GM12873 (cell line): Measurements from ENCODE around the gene DCP1A.

Source experiments
- TF ChIP-seq, protein P1 (sequence below): IDR thresholded peaks from 2 replicates; pipeline ENCODE4 v1.5.1; 2012; ENCODE audit warnings: low read depth, mild to moderate bottlenecking, moderate library complexity, low read length, control low read depth; ENCODE audit not compliant: insufficient read depth; ENCODE audit errors: missing control alignments

The DCP1A gene

DNA sequence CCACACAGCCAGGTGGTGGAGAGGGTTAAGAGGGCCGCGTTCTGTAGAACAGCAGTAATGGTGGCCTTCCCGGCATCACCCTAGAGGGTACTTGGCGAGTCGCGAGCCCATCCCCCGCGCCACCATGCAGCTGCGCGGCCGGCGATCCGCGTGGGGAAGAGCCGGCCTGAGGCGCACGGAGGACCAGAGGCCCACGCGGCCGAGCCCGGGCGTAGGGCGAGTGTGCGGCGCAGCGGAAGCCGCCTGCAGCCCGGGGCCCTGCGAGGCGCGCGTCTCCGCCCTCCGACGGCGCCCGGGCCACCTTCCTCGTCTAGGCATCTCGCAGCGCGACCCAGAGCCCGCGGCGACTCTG, 91.9 kb downstream of the DCP1A start:
- TF ChIP-seq, protein P1, sequence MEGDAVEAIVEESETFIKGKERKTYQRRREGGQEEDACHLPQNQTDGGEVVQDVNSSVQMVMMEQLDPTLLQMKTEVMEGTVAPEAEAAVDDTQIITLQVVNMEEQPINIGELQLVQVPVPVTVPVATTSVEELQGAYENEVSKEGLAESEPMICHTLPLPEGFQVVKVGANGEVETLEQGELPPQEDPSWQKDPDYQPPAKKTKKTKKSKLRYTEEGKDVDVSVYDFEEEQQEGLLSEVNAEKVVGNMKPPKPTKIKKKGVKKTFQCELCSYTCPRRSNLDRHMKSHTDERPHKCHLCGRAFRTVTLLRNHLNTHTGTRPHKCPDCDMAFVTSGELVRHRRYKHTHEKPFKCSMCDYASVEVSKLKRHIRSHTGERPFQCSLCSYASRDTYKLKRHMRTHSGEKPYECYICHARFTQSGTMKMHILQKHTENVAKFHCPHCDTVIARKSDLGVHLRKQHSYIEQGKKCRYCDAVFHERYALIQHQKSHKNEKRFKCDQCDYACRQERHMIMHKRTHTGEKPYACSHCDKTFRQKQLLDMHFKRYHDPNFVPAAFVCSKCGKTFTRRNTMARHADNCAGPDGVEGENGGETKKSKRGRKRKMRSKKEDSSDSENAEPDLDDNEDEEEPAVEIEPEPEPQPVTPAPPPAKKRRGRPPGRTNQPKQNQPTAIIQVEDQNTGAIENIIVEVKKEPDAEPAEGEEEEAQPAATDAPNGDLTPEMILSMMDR, result no peak

DNA sequence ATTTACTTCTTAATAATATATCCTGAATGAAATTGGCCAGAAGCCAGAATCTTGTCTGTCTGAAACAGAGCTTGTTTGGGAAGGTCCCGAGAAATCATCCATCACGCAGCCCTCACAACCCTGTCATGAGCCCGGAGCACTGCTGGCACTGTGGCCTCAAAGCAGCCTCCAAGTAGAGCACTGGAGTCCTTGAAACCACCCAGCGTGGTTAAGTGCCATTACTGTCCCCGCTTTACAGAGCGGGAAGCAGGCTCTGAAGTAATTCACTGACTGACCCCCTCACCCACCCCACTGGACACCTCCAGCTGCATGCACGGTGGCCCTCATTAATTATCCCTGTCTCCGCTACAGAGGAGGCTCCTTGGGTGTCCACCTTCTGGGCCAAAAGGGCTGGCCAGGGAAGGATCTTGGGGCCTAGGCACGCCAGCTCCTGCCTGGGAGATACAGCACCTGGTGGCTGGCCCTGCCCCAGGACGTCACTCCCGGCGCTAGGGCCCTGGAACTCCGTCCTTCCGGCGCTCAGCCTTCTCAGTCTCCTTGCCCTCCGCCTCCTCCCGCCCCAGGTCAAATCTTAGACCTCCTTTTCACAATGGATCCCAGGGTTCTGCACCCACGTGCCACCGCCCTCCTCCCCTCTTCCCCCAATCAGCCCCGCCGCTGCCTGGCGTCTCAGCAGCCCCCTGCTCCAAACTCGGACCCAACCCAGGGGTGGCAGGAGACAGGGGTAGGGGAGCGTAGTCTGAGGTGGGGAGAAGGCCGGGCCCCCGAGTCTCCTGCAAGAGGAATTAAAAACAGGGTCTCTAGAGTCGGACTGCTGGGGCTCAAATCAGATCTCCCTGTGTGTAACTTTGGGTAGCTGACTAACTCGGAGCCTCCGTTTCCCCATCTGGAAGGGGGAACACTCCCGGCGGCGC, 92.6 kb downstream of the DCP1A start:
- TF ChIP-seq, protein P1, result no peak

DNA sequence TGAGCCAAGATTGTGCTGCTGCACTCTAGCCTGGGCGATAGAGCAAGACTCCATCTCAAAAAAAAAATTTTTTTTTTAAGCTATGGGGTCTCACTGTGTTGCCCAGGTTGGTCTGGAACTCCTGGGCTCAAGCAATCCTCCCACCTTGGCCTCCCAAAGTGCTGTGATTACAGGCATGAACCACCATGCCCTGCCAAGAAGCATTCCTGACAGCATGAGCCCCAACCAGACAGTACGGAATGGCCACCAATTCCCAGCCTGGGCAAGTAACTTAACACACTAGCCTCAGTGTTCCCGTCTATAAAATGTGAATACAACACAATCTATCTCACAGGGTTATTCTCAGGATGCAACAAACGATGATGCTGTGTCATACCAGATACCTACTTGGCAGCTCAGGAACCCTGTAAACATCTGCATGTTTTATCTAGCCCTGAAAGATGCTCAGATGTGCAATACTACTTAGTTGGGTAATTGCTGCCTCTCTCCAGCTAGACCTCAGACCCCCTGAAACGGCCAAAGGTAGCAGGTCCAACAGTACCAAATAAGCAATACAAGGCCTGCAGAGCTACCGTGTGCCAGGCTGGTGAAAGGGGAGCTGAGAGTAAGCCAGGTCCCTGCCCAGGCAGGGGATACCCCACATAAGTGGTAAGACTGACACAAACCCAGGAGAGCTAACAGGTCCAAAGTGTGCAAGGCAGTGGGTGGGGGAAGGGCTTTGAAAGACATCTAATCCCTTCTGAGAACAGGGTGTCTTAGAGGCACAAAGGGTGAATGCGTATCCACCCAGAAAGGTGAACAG, 93.4 kb downstream of the DCP1A start:
- TF ChIP-seq, protein P1, result no peak

DNA sequence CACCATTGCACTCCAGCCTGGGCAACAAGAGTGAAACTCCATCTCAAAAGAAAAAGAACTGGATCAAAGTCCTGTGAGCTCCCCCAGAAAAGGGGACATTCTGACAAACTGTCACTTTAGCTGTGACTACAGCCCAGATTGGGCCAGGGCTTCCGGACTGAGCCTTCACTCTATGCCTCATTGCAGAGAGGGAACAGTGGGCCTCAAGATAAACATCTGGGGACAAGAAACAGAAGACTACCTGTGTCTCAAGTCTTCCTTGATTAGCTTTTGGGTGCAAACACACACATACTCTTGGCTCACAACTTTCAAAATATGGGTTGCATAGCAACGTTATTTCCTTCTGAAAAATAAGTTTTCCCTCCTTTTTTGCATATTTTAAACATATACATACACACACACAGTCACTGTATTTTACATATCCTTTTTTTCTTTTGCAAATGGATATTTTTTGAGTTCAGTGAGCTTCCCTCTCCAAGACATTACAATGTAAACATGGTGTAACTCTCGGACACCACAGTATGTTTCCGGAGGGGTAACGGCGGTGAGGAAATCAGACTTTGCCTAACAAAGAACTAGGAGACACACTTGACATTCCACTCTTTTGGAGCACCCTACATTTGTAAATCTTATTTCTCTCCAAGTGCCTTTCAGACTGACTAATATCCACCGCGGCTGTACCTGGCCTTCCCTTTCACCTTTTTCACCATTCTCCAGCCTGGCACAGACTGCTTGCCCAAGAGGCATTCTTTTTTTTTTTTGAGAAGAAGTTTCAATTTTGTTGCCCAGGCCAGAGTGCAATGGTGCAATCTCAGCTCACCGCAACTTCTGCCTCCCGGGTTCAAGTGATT, 95.0 kb downstream of the DCP1A start:
- TF ChIP-seq, protein P1, result no peak

DNA sequence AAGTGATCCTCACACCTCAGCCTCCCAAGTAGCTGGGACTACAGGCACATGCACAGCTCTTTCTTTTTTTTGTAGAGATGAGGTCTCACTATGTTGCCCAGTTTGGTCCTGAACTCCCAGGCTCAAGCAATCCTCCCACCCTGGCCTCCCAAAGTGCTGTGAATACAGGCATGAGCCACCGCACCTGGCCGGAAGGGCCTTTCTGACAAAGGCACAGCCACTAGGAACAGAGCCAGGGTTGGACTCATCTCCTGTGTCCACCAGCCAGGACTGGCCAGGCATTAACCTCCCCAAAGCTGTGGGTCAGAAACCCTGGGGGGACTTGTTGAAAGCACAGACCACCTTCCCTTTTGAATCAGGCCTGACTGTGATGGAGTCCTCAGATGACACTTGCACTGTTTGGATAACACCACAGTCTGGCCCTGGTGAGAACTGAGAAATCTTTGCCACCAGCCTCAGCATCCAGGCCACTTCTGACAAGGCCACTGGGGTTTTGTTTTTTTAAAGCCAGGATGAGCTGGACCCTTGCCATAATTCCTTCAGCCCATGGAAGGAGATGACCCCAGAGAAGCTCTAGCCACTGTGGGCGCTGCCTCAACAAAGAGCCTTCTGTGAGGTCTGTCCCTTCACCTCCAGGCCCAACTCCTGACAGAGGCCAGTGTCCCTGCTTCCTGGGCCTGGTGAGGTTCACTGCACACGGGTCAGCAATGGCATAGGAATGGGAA, 96.3 kb downstream of the DCP1A start:
- TF ChIP-seq, protein P1, result no peak

DNA sequence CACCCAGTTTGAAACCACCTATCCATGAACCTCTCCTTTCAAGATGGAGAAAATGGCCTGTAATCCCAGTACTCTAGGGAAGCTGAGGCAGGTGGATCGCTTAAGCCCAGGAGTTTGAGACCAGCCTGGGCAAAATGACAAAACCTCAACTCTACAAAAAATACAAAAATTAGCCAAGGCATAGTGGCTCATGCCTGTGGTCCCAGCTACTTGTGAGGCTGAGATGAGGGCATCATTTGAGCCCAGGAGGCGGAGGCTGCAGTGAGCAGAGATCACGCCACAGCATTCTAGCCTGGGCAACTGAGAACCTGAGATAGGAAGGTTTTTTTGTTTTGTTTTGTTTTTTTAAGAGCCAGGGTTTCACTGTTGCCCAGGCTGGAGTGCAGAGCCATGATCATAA, 96.9 kb downstream of the DCP1A start:
- TF ChIP-seq, protein P1, result no peak
